SK-N-SH (cell line): Measurements from ENCODE around the gene CFAP206. TPM values are rescaled to one million over a fixed set of nuclear protein-coding genes. Genes with fewer than 3 reads are reported as not detected.

Experiments
- CTCF ChIA-PET: fragments of 300-600, 350-600 bp; formaldehyde crosslinking; extraction: SDS; loops from one replicate; lab custom pipeline; 2021; lab: Yijun Ruan, JAX
- POLR2A ChIA-PET: fragments of 350-600 bp; sonication (Branson Sonifier 250); formaldehyde crosslinking; extraction: SDS; loops from one replicate; lab custom pipeline; 2020; ENCODE audit warnings: antibody characterized with exemption, inconsistent platforms; lab: Yijun Ruan, JAX
- DNase-seq: peaks from one replicate; pipeline ENCODE4 v3.0.0; 2012
- H2AFZ ChIP-seq: fragments of 200-600 bp; sonication (generic); 2 replicates; pipeline ENCODE4 v1.8.1; 2016; ENCODE audit warnings: antibody characterized with exemption, mild to moderate bottlenecking, low read depth
- H3F3A ChIP-seq: fragments of 200-600 bp; sonication (generic); replicated peaks from 2 replicates; pipeline ENCODE3; 2016; ENCODE audit warnings: antibody characterized with exemption, mild to moderate bottlenecking; ENCODE audit not compliant: insufficient read depth
- H3K27ac ChIP-seq, 2 experiments: fragments of 200-500 bp in 1 of 2; fragments of 200-600 bp in 1 of 2; sonication (Bioruptor generic) in 1 of 2; sonication (generic), shearing (Covaris generic) in 1 of 2; 2 replicates each; pipeline versions ENCODE4 v1.5.1 to v1.6.1; 2014 to 2016; ENCODE audit warnings: low read depth in 2 of 2, inconsistent platforms in 1 of 2, low read length in 1 of 2, mild to moderate bottlenecking in 1 of 2, mixed read lengths in 1 of 2
- H3K27me3 ChIP-seq: fragments of 200-600 bp; sonication (generic), shearing (Covaris generic); 2 replicates; pipeline ENCODE4 v1.6.1; 2016; ENCODE audit warnings: mixed run types; ENCODE audit not compliant: insufficient read depth
- H3K36me3 ChIP-seq, 2 experiments: fragments of 200-500 bp in 1 of 2; fragments of 200-600 bp in 1 of 2; sonication (Bioruptor generic) in 1 of 2; sonication (generic) in 1 of 2; replicated peaks in 1 of 2; 2 replicates each; pipeline versions ENCODE3 to v1.5.1; 2014 to 2016; ENCODE audit warnings: low read length in 1 of 2, mild to moderate bottlenecking in 1 of 2; ENCODE audit not compliant: insufficient read depth in 2 of 2, control insufficient read depth in 1 of 2
- H3K4me1 ChIP-seq, 2 experiments: fragments of 200-500 bp in 1 of 2; fragments of 200-600 bp in 1 of 2; sonication (Bioruptor generic) in 1 of 2; sonication (generic), shearing (Covaris generic) in 1 of 2; 2 replicates each; pipeline versions ENCODE4 v1.5.1 to v1.6.1; 2014 to 2016; ENCODE audit warnings: low read depth in 1 of 2, low read length in 1 of 2, mixed run types in 1 of 2; ENCODE audit not compliant: insufficient read depth in 2 of 2, control insufficient read depth in 1 of 2
- H3K4me2 ChIP-seq: fragments of 200-600 bp; sonication (generic), shearing (Covaris generic); 2 replicates; pipeline ENCODE4 v1.6.1; 2017; ENCODE audit warnings: mixed run types
- H3K4me3 ChIP-seq, 2 experiments: fragments of 200-500 bp in 1 of 2; fragments of 200-600 bp in 1 of 2; sonication (Bioruptor generic) in 1 of 2; sonication (generic), shearing (Covaris generic) in 1 of 2; 2 replicates each; pipeline versions ENCODE4 v1.5.1 to v1.8.1; 2014 to 2016; ENCODE audit warnings: low read depth in 2 of 2, inconsistent platforms in 1 of 2, low read length in 1 of 2, mild to moderate bottlenecking in 1 of 2, mixed read lengths in 1 of 2, moderate library complexity in 1 of 2
- H3K79me2 ChIP-seq: fragments of 200-600 bp; sonication (generic); 2 replicates; pipeline ENCODE4 v1.8.1; 2017; ENCODE audit warnings: mild to moderate bottlenecking; ENCODE audit not compliant: insufficient read depth
- H3K9ac ChIP-seq: fragments of 200-600 bp; sonication (generic); 2 replicates; pipeline ENCODE4 v1.6.1; 2017; ENCODE audit warnings: mixed run types
- H3K9me2 ChIP-seq: fragments of 200-600 bp; sonication (generic); 2 replicates; pipeline ENCODE4 v1.6.1; 2017; ENCODE audit warnings: mixed run types
- H3K9me3 ChIP-seq: fragments of 200-600 bp; sonication (generic); 2 replicates; pipeline ENCODE4 v1.6.1; 2017; ENCODE audit warnings: mixed run types, mild to moderate bottlenecking, moderate library complexity
- H4K20me1 ChIP-seq: fragments of 200-600 bp; sonication (generic); 2 replicates; pipeline ENCODE4 v1.6.1; 2017; ENCODE audit warnings: mild to moderate bottlenecking, mixed run types; ENCODE audit not compliant: insufficient read depth
- CHD2 ChIP-seq: fragments of 150-350 bp; IDR thresholded peaks from 2 replicates; pipeline ENCODE4 v1.6.1; 2018; ENCODE audit warnings: low read length; ENCODE audit not compliant: partially characterized antibody
- ELF1 ChIP-seq: IDR thresholded peaks from 2 replicates; pipeline ENCODE4 v1.4.0; 2012
- EP300 ChIP-seq, 2 experiments: IDR thresholded peaks; 2 replicates each; pipeline versions ENCODE4 v1.4.0 to v1.6.1; 2012; ENCODE audit warnings: borderline replicate concordance in 1 of 2, low read depth in 1 of 2, low read length in 1 of 2
- FOSL2 ChIP-seq: IDR thresholded peaks from 2 replicates; pipeline ENCODE4 v1.4.0; 2012; ENCODE audit warnings: low read depth, mild to moderate bottlenecking, moderate library complexity, borderline replicate concordance
- JUND ChIP-seq: IDR thresholded peaks from 2 replicates; pipeline ENCODE4 v1.4.0; 2012
- MEF2A ChIP-seq: IDR thresholded peaks from 2 replicates; pipeline ENCODE4 v1.4.0; 2012; ENCODE audit warnings: low read depth, borderline replicate concordance
- MXI1 ChIP-seq: IDR thresholded peaks from 2 replicates; pipeline ENCODE4 v1.6.1; 2012; ENCODE audit warnings: mild to moderate bottlenecking, low read depth, low read length, improper control_type of control experiment
- NFIC ChIP-seq: IDR thresholded peaks from 2 replicates; pipeline ENCODE4 v1.4.0; 2012; ENCODE audit warnings: borderline replicate concordance
- POLR2AphosphoS5 ChIP-seq: IDR thresholded peaks from 2 replicates; pipeline ENCODE4 v1.6.1; 2012; ENCODE audit warnings: low read depth, low read length
- RCOR1 ChIP-seq: fragments of 150-350 bp; IDR thresholded peaks from 2 replicates; pipeline ENCODE4 v1.6.1; 2017; ENCODE audit warnings: antibody characterized with exemption, low read length
- RFX5 ChIP-seq: IDR thresholded peaks from 2 replicates; pipeline ENCODE4 v1.6.1; 2012; ENCODE audit warnings: mild to moderate bottlenecking, improper control_type of control experiment, low read length
- SMC3 ChIP-seq: IDR thresholded peaks from 2 replicates; pipeline ENCODE4 v1.6.1; 2012; ENCODE audit warnings: low read depth, low read length, improper control_type of control experiment
- TEAD4 ChIP-seq: IDR thresholded peaks from 2 replicates; pipeline ENCODE4 v1.4.0; 2012; ENCODE audit warnings: mild to moderate bottlenecking, borderline replicate concordance; ENCODE audit not compliant: insufficient read depth
- USF1 ChIP-seq: IDR thresholded peaks from 2 replicates; pipeline ENCODE4 v1.4.0; 2012; ENCODE audit warnings: low read depth, borderline replicate concordance
- WGBS: methylation state at CpG from one replicate; pipeline ENCODE4 v1.1.6; 2017; ENCODE audit warnings: low lambda C conversion rate; 5-methylcytosine and 5-hydroxymethylcytosine counted together
- polyA plus RNA-seq, 3 experiments: library from polyadenylated mRNA; depleted of rRNA; stranded (reverse); fragments of >200 nt; gene quantifications; 2 replicates each; pipeline ENCODE4 v1.2.3, GENCODE V29; 2012

Gene CFAP206
- polyA plus RNA-seq, 1 of the 3 experiments (the other 2 are of a cell fraction) = 0.46 TPM

GRCh38 chr6:87441711-87442110 is 33.9 kb downstream of the CFAP206 start:
- Histone ChIP-seq H3K9ac (no peak overlapping the region), H3K4me3 (no peak overlapping the region), H4K20me1 (no peaks in the 10 kb centered on the region), H3K9me3 (no peaks in the 10 kb centered on the region), H3K9me2 (no peaks in the 10 kb centered on the region)
- ChIA-PET POLR2A (no interaction called here), CTCF (interaction anchor here (0.8 kb wide), 1 partner anchor 49 kb away, joined by 3 read pairs; no protein-coding TSS in a partner anchor)
- TF ChIP-seq USF1 (no peak), SMC3 (no peak), MEF2A (no peak), FOSL2 (no peak), ELF1 (no peak), NFIC (no peak)
- TF ChIP-seq, all 33 proteins: peak for 0
- H3F3A ChIP-seq = no peaks in the 10 kb centered on the region
- DNase-seq = no peak
- no peaks in the 10 kb centered on the region for H3K27me3 ChIP-seq
- WGBS = 28% methylated on average over 5 of the region's 5 CpGs
- no peaks in the 10 kb centered on the region for H3K36me3 ChIP-seq
- no peaks in the 10 kb centered on the region for H3K79me2 ChIP-seq
- H3K27ac ChIP-seq = no peak overlapping the region
- no peak overlapping the region for H3K4me2 ChIP-seq
- H3K4me1 ChIP-seq = no peaks in the 10 kb centered on the region
- H2AFZ ChIP-seq = no peak overlapping the region

DNA sequence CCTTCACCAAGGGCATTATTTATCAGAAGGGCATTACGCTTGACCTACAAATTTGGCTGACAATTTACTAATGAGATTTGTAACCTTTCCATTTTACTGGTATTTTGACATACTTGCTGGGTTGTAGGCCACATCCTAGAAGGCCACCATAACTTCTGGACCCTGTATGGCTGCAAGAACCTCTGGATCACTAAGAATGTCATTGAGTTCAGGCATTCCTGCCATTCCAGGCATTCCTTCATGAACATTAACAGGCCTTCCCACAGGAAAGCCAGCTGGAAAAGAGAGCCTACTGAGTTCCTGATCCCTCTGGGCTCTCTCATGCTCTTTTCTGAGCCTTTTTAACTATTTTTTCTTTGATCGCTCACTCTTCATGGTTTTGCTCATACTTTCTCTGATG is 36.6 kb downstream of the CFAP206 start:
- Histone ChIP-seq H3K4me3 (no peak overlapping the region), H3K27me3 (no peaks in the 10 kb centered on the region), H3F3A (no peaks in the 10 kb centered on the region), H3K4me2 (no peak overlapping the region), H3K9me2 (no peaks in the 10 kb centered on the region), H2AFZ (no peak overlapping the region), H4K20me1 (no peaks in the 10 kb centered on the region), H3K79me2 (no peaks in the 10 kb centered on the region), H3K27ac (no peak overlapping the region), H3K9me3 (no peaks in the 10 kb centered on the region), H3K4me1 (no peaks in the 10 kb centered on the region), H3K36me3 (no peaks in the 10 kb centered on the region)
- WGBS = 91% methylated on average over 2 of the region's 2 CpGs
- ChIA-PET CTCF (no interaction called here), POLR2A (no interaction called here)
- DNase-seq = no peak
- TF ChIP-seq CHD2 = no peak
- TF ChIP-seq RCOR1 = no peak
- TF ChIP-seq MXI1 = no peak
- no peak for TF ChIP-seq EP300 (IDR thresholded peaks at IDR 0.05; ENCODE audit: borderline replicate concordance in 1 of 2, low read depth in 1 of 2, low read length in 1 of 2)
- TF ChIP-seq TEAD4 = no peak
- TF ChIP-seq, all 33 proteins: peak for 0
- no peak overlapping the region for H3K9ac ChIP-seq

GRCh38 chr6:87465051-87465450 is 57.3 kb downstream of the CFAP206 start:
- DNase-seq = no peak
- ChIA-PET CTCF (interaction anchor here (0.6 kb wide), 1 partner anchor 72 kb away, joined by 3 read pairs; no protein-coding TSS in a partner anchor), POLR2A (no interaction called here)
- Histone ChIP-seq H4K20me1 (no peaks in the 10 kb centered on the region), H3K9me3 (no peaks in the 10 kb centered on the region), H3K27me3 (no peaks in the 10 kb centered on the region), H3K27ac (no peak overlapping the region), H3K4me3 (no peak overlapping the region), H3K9me2 (no peaks in the 10 kb centered on the region), H3F3A (no peaks in the 10 kb centered on the region), H3K36me3 (no peaks in the 10 kb centered on the region), H3K4me1 (no peaks in the 10 kb centered on the region), H2AFZ (no peak overlapping the region), H3K79me2 (no peaks in the 10 kb centered on the region), H3K4me2 (no peak overlapping the region), H3K9ac (no peak overlapping the region)
- TF ChIP-seq CHD2 = no peak
- no peak for TF ChIP-seq RFX5
- no peak for TF ChIP-seq POLR2AphosphoS5
- TF ChIP-seq JUND = no peak
- WGBS = 80% methylated on average over 2 of the region's 2 CpGs
